Upper lobe of left lung (tissue), 6 donors: ENCODE data around the gene EDA2R. TPM values are rescaled to one million over a fixed set of nuclear protein-coding genes. Genes with fewer than 3 reads are reported as not detected.
A peak's percentile ranks its signal among the peaks of the same experiment; 100 is the strongest.

Experiments used
- ATAC-seq, 2 donors: fragments of 200-7000 bp; cut with Tn5 transposase; one replicate each; pipeline ENCODE4 v1.9.1; 2022; ENCODE audit warnings: mild to moderate bottlenecking in 2 of 2, moderate library complexity in 2 of 2; ENCODE audit not compliant: low FRiP score in 2 of 2
- DNase-seq, 2 donors: peaks; one replicate each; pipeline ENCODE4 v3.0.0-alpha.2; 2019 to 2020
- H3K27ac ChIP-seq, 4 donors: fragments of 200-600 bp; sonication (generic); one replicate each; pipeline ENCODE4 v1.5.1; 2016 to 2019
- H3K27me3 ChIP-seq, 4 donors: fragments of 200-600 bp; sonication (generic); one replicate each; pipeline ENCODE4 v1.5.1; 2017 to 2019
- H3K36me3 ChIP-seq, 4 donors: fragments of 200-600 bp; sonication (generic); one replicate each; pipeline ENCODE4 v1.5.1; 2016 to 2019
- H3K4me1 ChIP-seq, 4 donors: fragments of 200-600 bp; sonication (generic); one replicate each; pipeline ENCODE4 v1.5.1; 2018 to 2019
- H3K4me3 ChIP-seq, 4 donors: fragments of 200-600 bp; sonication (generic); one replicate each; pipeline ENCODE4 v1.5.1; 2017 to 2019; ENCODE audit warnings: mild to moderate bottlenecking in 2 of 4, moderate library complexity in 1 of 4
- H3K9me3 ChIP-seq, 4 donors: fragments of 200-600 bp; sonication (generic); one replicate each; pipeline ENCODE4 v1.5.1; 2018 to 2019
- CTCF ChIP-seq, 6 experiments: fragments of 450-650 bp in 4 of 6; fragments of 200-600 bp in 2 of 6; sonication (generic) in 2 of 6; IDR thresholded peaks; one replicate each; pipeline ENCODE4 v1.5.1; 2016 to 2019; ENCODE audit warnings: antibody characterized with exemption in 6 of 6
- EP300 ChIP-seq, 4 donors: sonication (generic); formaldehyde crosslinking; IDR thresholded peaks; one replicate each; pipeline ENCODE4 v1.5.1; 2017; ENCODE audit warnings: antibody characterized with exemption in 4 of 4, control low read depth in 2 of 4
- POLR2A ChIP-seq, 4 donors: fragments of 450-650 bp; IDR thresholded peaks; one replicate each; pipeline ENCODE4 v1.5.1; 2016 to 2017; ENCODE audit warnings: antibody characterized with exemption in 4 of 4, mild to moderate bottlenecking in 2 of 4
- POLR2AphosphoS5 ChIP-seq, 2 donors: sonication (generic); formaldehyde crosslinking; IDR thresholded peaks; one replicate each; pipeline ENCODE4 v1.5.1; 2017; ENCODE audit warnings: antibody characterized with exemption in 2 of 2
- WGBS, 2 donors: methylation state at CpG; one replicate each; pipeline ENCODE4 v1.1.5; 2017 to 2018; 5-methylcytosine and 5-hydroxymethylcytosine counted together
- total RNA-seq, 6 donors: library from RNA; depleted of rRNA in 4 of 6; stranded (reverse); fragments of >200 nt in 4 of 6; gene quantifications; one replicate each; pipeline versions ENCODE4 v1.1.0 to v1.2.1, GENCODE V29; 2016 to 2021
- donor health status: DM: no; HTN: no; CAD: no; lungs with moderate emphysema.
- donor health status: DM: no; HTN: yes; CAD: no; lungs with severe emphysema.

Gene EDA2R
- total RNA-seq, 6 donors from 2014 or later = 0.30 to 4.9 (median 2.1) TPM; not detected in 1

- Histone ChIP-seq H3K36me3 (no peaks in the 10 kb centered on the region), H3K9me3 (no peaks in the 10 kb centered on the region), H3K27ac (no peak overlapping the region), H3K4me3 (no peak overlapping the region), H3K27me3 (no peaks in the 10 kb centered on the region), H3K4me1 (no peaks in the 10 kb centered on the region)
- DNase-seq (no peak), ATAC-seq (no peak)
- TF ChIP-seq POLR2A (IDR thresholded peaks at IDR 0.05) = no peak
- TF ChIP-seq CTCF (IDR thresholded peaks at IDR 0.05) = no peak
- no peak for TF ChIP-seq POLR2AphosphoS5 (IDR thresholded peaks at IDR 0.05)
- TF ChIP-seq EP300 (IDR thresholded peaks at IDR 0.05) = no peak
These were observed 15.5 kb upstream of the EDA2R start for GRCh38 chrX:66654411-66654810.

DNA sequence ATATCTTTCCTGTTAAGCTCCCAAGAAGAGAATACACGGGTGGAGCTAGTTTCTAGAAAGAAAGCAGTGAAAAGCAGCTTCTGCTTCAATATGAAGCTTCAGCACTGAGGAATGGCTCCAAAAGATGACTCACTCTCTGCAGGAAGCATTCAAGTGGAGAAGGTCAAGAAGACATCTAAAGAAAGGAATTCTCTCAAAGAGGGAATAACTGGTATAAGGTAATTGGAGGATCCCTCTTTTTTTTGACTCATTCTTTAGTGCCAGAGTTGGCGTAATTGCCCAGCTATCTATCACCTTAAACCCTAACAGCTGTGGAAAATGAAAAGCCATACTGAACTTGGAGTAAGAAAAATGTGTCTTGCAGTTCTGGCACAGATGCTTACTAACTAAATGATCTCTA, 3.5 kb downstream of the EDA2R start:
- DNase-seq = no peak
- peak in 1 of 2 donors; percentile 80 for ATAC-seq
- Histone ChIP-seq H3K4me1 (no peaks in the 10 kb centered on the region), H3K36me3 (no peaks in the 10 kb centered on the region), H3K27ac (no peak overlapping the region), H3K27me3 (no peaks in the 10 kb centered on the region), H3K9me3 (no peaks in the 10 kb centered on the region), H3K4me3 (no peak overlapping the region)
- TF ChIP-seq EP300 (IDR thresholded peaks at IDR 0.05) = no peak
- WGBS, 2 donors = 62 to 71% methylated on average over 2 of the region's 2 CpGs

GRCh38 chrX:66634272-66634671, 4.6 kb downstream of the EDA2R start:
- TF ChIP-seq POLR2A (IDR thresholded peaks at IDR 0.05) (no peak), CTCF (IDR thresholded peaks at IDR 0.05) (no peak), POLR2AphosphoS5 (IDR thresholded peaks at IDR 0.05) (no peak), EP300 (IDR thresholded peaks at IDR 0.05) (no peak)
- DNase-seq (no peak), ATAC-seq (no peak)
- no peaks in the 10 kb centered on the region for H3K4me1 ChIP-seq
- no peaks in the 10 kb centered on the region for H3K36me3 ChIP-seq
- no peak overlapping the region for H3K4me3 ChIP-seq
- no peaks in the 10 kb centered on the region for H3K27me3 ChIP-seq
- no peaks in the 10 kb centered on the region for H3K9me3 ChIP-seq
- H3K27ac ChIP-seq = no peak overlapping the region

GRCh38 chrX:66633541-66633940, 5.3 kb downstream of the EDA2R start:
- Histone ChIP-seq H3K27ac (no peak overlapping the region), H3K9me3 (no peaks in the 10 kb centered on the region)
- WGBS, 2 donors = 76 to 100% methylated on average over 2 to 3 of the region's 3 CpGs

DNA sequence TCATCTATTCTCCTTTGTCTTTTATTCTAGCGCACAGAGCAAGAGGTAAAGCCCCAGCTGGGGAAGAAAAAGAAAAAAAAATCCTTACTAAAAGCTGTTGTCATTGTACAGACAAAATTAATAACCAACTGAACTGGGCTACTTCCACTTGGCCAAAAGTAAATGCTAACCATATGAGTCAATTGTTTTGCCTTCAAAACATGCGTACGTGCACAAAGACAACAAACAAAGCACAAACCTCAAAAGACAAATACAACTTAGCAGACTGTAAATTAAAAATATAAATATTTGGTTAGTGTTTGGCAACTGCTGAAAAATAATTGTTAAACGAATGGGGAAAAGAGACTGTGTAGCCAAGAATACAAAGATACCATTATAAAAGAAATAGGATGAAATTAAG, 5.9 kb downstream of the EDA2R start:
- no peaks in the 10 kb centered on the region for H3K27me3 ChIP-seq
- 70 to 77% methylated on average over 4 of the region's 4 CpGs for WGBS, 2 donors

More at GRCh38 chrX:66633541-66633940, 5.3 kb downstream of the EDA2R start:
- no peak overlapping the region for H3K4me3 ChIP-seq
- peak in 1 of 2 donors; percentile 78 for ATAC-seq
- H3K4me1 ChIP-seq = no peaks in the 10 kb centered on the region
- no peak for DNase-seq
- no peaks in the 10 kb centered on the region for H3K27me3 ChIP-seq
- TF ChIP-seq CTCF (IDR thresholded peaks at IDR 0.05) (no peak), EP300 (IDR thresholded peaks at IDR 0.05) (no peak), POLR2AphosphoS5 (IDR thresholded peaks at IDR 0.05) (no peak), POLR2A (IDR thresholded peaks at IDR 0.05) (no peak)
- no peaks in the 10 kb centered on the region for H3K36me3 ChIP-seq

More for the DNA sequence above, 5.9 kb downstream of the EDA2R start:
- Histone ChIP-seq H3K4me3 (no peak overlapping the region), H3K9me3 (no peaks in the 10 kb centered on the region), H3K4me1 (no peaks in the 10 kb centered on the region), H3K36me3 (no peaks in the 10 kb centered on the region), H3K27ac (no peak overlapping the region)
- ATAC-seq (no peak), DNase-seq (no peak)
- TF ChIP-seq CTCF (IDR thresholded peaks at IDR 0.05) = no peak
- no peak for TF ChIP-seq POLR2A (IDR thresholded peaks at IDR 0.05)
- TF ChIP-seq POLR2AphosphoS5 (IDR thresholded peaks at IDR 0.05) = no peak
- no peak for TF ChIP-seq EP300 (IDR thresholded peaks at IDR 0.05)
